Upper lobe of left lung (tissue), 4 donors: ENCODE results near the gene DNAAF8.

Experiments
- CTCF ChIP-seq, 6 experiments: fragments of 450-650 bp in 4 of 6; fragments of 200-600 bp in 2 of 6; sonication (generic) in 2 of 6; IDR thresholded peaks; one replicate each; pipeline ENCODE4 v1.5.1; 2016 to 2019; ENCODE audit warnings: antibody characterized with exemption in 6 of 6
- POLR2A ChIP-seq, 4 donors: fragments of 450-650 bp; IDR thresholded peaks; one replicate each; pipeline ENCODE4 v1.5.1; 2016 to 2017; ENCODE audit warnings: antibody characterized with exemption in 4 of 4, mild to moderate bottlenecking in 2 of 4

GRCh38 chr16:4762205-4762604 is 27.9 kb downstream of the DNAAF8 start:
- TF ChIP-seq POLR2A (IDR thresholded peaks at IDR 0.05) = no peak
- TF ChIP-seq CTCF (IDR thresholded peaks at IDR 0.05) = no peak
